ENCODE results near the gene CFAP161. TPM values are rescaled to one million over a fixed set of nuclear protein-coding genes. Genes with fewer than 3 reads are reported as not detected.

The CFAP161 gene
- total and polyA plus RNA-seq, 2 donors from 2014 or later: 0.50 TPM; not detected in 1

- no peak for TF ChIP-seq CTCF (IDR thresholded peaks at IDR 0.05; ENCODE audit: borderline replicate concordance, extremely low read depth, insufficient read depth)
Observed at GRCh38 chr15:81174792-81175327, 40.8 kb downstream of the CFAP161 start.

GRCh38 chr15:81175496-81175895 lies 41.4 kb downstream of the CFAP161 start:
- DNase-seq (no peak), FAIRE-seq (no peak)
- Histone ChIP-seq H3K27me3 (ENCODE audit: control insufficient read depth, insufficient read depth, low read length) (no peaks in the 10 kb centered on the region), H3K4me1 (ENCODE audit: control insufficient read depth in 2 of 3, insufficient read depth in 2 of 3, low read depth in 1 of 3, low read length in 3 of 3) (peaks cover 0 to 3% (median 0%) of the 10 kb centered on the region in 3 donors), H3K27ac (ENCODE audit: low read depth in 2 of 2, low read length in 2 of 2) (no peak overlapping the region), H3K9me3 (ENCODE audit: control insufficient read depth in 2 of 3, insufficient read depth in 1 of 3, low read length in 3 of 3) (no peaks in the 10 kb centered on the region), H3K4me3 (ENCODE audit: low read length in 3 of 3) (no peak overlapping the region), H3K36me3 (ENCODE audit: control insufficient read depth in 2 of 3, insufficient read depth in 3 of 3, low read length in 3 of 3) (no peaks in the 10 kb centered on the region), H3K9ac (ENCODE audit: low read length in 3 of 3) (no peak overlapping the region)
- no peak for TF ChIP-seq CTCF (IDR thresholded peaks at IDR 0.05; ENCODE audit: borderline replicate concordance, extremely low read depth, insufficient read depth)
- intact Hi-C loops (cut with DNase I): no loop called here

More at GRCh38 chr15:81174792-81175327, 40.8 kb downstream of the CFAP161 start:
- H3K9ac ChIP-seq (ENCODE audit: low read length in 3 of 3): no peak overlapping the region
- no peak for FAIRE-seq
- no peak overlapping the region for H3K27ac ChIP-seq (ENCODE audit: low read depth in 2 of 2, low read length in 2 of 2)
- intact Hi-C loops (cut with DNase I): no loop called here
- DNase-seq: no peak
- H3K9me3 ChIP-seq (ENCODE audit: control insufficient read depth in 2 of 3, insufficient read depth in 1 of 3, low read length in 3 of 3): no peaks in the 10 kb centered on the region
- no peaks in the 10 kb centered on the region for H3K36me3 ChIP-seq (ENCODE audit: control insufficient read depth in 2 of 3, insufficient read depth in 3 of 3, low read length in 3 of 3)
- no peak overlapping the region for H3K4me3 ChIP-seq (ENCODE audit: low read length in 3 of 3)
- peaks cover 0 to 3% (median 0%) of the 10 kb centered on the region in 3 donors for H3K4me1 ChIP-seq (ENCODE audit: control insufficient read depth in 2 of 3, insufficient read depth in 2 of 3, low read depth in 1 of 3, low read length in 3 of 3)
- H3K27me3 ChIP-seq (ENCODE audit: control insufficient read depth, insufficient read depth, low read length): no peaks in the 10 kb centered on the region

- Histone ChIP-seq H3K27ac (ENCODE audit: low read depth in 2 of 2, low read length in 2 of 2) (no peak overlapping the region), H3K36me3 (ENCODE audit: control insufficient read depth in 2 of 3, insufficient read depth in 3 of 3, low read length in 3 of 3) (no peaks in the 10 kb centered on the region), H3K4me3 (ENCODE audit: low read length in 3 of 3) (no peak overlapping the region), H3K4me1 (ENCODE audit: control insufficient read depth in 2 of 3, insufficient read depth in 2 of 3, low read depth in 1 of 3, low read length in 3 of 3) (peaks cover 0 to 3% (median 0%) of the 10 kb centered on the region in 3 donors), H3K9ac (ENCODE audit: low read length in 3 of 3) (no peak overlapping the region), H3K9me3 (ENCODE audit: control insufficient read depth in 2 of 3, insufficient read depth in 1 of 3, low read length in 3 of 3) (no peaks in the 10 kb centered on the region), H3K27me3 (ENCODE audit: control insufficient read depth, insufficient read depth, low read length) (no peaks in the 10 kb centered on the region)
- DNase-seq (peak in 1 of 5 donors; percentile 73), FAIRE-seq (no peak)
- intact Hi-C loops (cut with DNase I): no loop called here
- TF ChIP-seq CTCF (IDR thresholded peaks at IDR 0.05; ENCODE audit: borderline replicate concordance, extremely low read depth, insufficient read depth): no peak
Observed at GRCh38 chr15:81176291-81176893, 42.3 kb downstream of the CFAP161 start.
